PC-3 (cell line): ENCODE data around the gene FPR2.

Experiments
- EZH2 ChIP-seq: fragments of 300-600 bp; sonication (generic); IDR thresholded peaks from one replicate; pipeline ENCODE4 v1.6.1; 2017; ENCODE audit warnings: antibody characterized with exemption, mild to moderate bottlenecking, low read length; ENCODE audit not compliant: unreplicated experiment
- EZH2phosphoT487 ChIP-seq: fragments of 300-600 bp; sonication (generic); IDR thresholded peaks from 2 replicates; pipeline ENCODE4 v1.6.1; 2018; ENCODE audit warnings: mild to moderate bottlenecking, antibody characterized with exemption, low read length, borderline replicate concordance
- TF ChIP-seq, protein P1 (sequence below): fragments of 300-600 bp; sonication (generic); conservative IDR thresholded peaks from 2 replicates; pipeline ENCODE4 v1.5.1; 2017; ENCODE audit warnings: antibody characterized with exemption, low read depth, mild to moderate bottlenecking, low read length

DNA sequence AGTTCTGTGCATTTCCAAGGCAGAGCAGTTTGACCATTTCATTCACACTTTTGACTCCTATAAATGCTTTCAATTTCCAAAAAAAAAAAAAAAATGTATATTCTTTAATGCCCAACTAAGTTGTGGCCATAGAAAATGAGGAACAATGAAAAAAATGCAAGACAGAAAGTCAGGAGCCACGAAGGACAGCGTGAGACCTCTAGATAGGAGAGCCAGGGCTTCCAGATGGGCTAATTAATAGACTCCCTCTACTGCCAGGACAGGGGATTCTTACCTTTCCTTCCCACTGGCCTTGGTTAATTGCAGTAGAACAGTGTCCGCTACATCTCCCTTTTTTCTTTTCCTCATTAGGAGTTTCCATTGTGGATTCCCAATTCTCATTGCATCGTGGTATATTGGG, 42.5 kb downstream of the FPR2 start:
- TF ChIP-seq, protein P1, sequence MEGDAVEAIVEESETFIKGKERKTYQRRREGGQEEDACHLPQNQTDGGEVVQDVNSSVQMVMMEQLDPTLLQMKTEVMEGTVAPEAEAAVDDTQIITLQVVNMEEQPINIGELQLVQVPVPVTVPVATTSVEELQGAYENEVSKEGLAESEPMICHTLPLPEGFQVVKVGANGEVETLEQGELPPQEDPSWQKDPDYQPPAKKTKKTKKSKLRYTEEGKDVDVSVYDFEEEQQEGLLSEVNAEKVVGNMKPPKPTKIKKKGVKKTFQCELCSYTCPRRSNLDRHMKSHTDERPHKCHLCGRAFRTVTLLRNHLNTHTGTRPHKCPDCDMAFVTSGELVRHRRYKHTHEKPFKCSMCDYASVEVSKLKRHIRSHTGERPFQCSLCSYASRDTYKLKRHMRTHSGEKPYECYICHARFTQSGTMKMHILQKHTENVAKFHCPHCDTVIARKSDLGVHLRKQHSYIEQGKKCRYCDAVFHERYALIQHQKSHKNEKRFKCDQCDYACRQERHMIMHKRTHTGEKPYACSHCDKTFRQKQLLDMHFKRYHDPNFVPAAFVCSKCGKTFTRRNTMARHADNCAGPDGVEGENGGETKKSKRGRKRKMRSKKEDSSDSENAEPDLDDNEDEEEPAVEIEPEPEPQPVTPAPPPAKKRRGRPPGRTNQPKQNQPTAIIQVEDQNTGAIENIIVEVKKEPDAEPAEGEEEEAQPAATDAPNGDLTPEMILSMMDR = no peak
- TF ChIP-seq EZH2 (no peak), EZH2phosphoT487 (no peak)
